GM19397 (cell line): ENCODE results near the gene ATP6V0B.

Source experiments
- ATAC-seq: cut with Tn5 transposase; IDR thresholded peaks from one replicate; pipeline ENCODE4 v1.9.1; 2021; ENCODE audit warnings: mild to moderate bottlenecking, moderate library complexity; ENCODE audit not compliant: unreplicated experiment

The ATP6V0B gene

DNA sequence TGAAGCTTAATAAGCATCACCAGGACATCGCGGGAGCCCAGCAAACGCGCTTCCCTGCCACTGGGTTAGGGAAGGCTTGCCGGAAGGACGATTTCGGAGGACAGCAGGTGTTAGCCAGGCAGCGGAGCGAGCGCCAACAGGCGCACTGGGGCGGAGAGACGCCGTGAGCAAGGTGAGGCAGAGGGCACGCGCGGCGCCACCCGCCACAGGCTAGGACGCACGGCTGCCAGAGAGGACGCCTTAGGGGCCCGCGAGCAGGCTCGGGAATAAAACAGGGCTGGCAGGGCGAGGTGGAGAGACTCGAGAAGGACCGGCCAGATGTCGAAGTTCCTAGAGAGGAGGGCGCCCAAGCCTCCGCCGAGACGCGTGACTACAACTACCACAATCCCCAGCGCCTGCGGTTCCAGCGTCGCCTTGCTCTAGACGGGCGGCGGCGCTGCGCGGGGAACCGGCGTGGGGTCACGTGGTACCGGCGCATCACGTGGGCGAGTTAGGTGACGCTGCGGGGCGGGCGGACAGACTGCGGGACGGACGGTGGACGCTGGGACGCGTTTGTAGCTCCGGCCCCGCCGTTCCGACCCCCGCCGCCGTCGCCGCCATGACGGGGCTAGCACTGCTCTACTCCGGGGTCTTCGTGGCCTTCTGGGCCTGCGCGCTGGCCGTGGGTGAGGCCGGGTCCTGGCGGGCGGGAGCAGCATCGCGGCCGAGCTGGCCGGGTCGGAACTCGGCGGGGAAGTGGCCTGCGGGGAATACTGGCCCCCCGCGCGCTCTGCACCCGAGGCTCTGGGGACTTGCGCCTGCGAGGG, at the start of gene ATP6V0B:
Gene ATP6V0B (plus strand): TSS at position 518 of the 806 bp plus-strand sequence. CDS start 81 bp downstream, at position 599.
- ATAC-seq = peak; percentile 66

DNA sequence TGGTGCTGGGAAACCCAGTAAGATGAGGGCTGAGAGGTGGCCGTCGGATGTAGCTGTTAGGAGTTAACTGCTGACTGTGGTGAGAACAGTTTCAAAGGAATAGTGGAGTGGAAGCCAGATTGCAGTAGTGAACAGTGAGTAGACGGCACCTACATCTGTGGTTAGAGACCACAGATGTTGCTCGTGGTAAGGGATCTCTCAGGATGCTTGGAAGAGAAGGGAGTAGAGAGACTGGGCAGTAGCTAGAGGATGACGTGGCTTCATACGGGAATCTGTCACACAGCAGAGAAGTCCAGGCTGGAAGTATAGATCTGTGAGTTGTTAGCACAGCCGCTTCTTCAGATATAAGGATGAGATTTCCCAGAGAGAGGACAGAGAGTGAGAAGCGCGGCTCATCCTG, 48.9 kb upstream of the ATP6V0B start:
- ATAC-seq = no peak

DNA sequence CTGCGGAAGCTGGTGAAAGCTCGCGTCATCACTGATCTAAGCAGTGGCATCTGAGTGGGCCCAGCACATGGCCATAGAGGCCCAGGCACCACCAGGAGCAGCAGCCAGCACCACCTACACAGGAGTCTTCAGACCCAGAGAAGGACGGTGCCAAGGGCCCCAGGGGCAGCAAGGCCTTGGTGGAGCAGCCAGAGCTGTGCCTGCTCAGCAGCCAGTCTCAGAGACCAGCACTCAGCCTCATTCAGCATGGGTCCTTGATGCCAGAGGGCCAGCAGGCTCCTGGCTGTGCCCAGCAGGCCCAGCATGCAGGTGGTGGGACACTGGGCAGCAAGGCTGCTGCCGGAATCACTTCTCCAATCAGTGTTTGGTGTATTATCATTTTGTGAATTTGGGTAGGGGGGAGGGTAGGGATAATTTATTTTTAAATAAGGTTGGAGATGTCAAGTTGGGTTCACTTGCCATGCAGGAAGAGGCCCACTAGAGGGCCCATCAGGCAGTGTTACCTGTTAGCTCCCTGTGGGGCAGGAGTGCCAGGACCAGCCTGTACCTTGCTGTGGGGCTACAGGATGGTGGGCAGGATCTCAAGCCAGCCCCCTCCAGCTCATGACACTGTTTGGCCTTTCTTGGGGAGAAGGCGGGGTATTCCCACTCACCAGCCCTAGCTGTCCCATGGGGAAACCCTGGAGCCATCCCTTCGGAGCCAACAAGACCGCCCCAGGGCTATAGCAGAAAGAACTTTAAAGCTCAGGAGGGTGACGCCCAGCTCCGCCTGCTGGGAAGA, 44.4 kb upstream of the ATP6V0B start:
- ATAC-seq = no peak

DNA sequence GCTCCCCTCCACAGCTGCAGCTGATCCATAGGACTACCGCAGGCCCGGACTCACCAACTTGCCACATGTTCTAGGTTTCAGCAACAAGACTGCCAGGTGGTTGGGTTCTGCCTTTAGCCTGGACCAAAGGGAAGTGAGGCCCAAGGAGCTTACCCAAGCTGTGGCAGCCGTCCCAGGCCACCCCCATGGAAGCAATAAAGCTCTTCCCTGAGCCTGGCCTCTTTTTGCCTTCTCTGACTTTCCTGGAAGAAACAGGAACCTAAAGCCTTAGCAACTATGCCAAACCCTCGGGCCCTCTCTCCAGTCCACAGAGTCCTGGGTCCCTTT, 43.8 kb upstream of the ATP6V0B start:
- ATAC-seq = no peak

DNA sequence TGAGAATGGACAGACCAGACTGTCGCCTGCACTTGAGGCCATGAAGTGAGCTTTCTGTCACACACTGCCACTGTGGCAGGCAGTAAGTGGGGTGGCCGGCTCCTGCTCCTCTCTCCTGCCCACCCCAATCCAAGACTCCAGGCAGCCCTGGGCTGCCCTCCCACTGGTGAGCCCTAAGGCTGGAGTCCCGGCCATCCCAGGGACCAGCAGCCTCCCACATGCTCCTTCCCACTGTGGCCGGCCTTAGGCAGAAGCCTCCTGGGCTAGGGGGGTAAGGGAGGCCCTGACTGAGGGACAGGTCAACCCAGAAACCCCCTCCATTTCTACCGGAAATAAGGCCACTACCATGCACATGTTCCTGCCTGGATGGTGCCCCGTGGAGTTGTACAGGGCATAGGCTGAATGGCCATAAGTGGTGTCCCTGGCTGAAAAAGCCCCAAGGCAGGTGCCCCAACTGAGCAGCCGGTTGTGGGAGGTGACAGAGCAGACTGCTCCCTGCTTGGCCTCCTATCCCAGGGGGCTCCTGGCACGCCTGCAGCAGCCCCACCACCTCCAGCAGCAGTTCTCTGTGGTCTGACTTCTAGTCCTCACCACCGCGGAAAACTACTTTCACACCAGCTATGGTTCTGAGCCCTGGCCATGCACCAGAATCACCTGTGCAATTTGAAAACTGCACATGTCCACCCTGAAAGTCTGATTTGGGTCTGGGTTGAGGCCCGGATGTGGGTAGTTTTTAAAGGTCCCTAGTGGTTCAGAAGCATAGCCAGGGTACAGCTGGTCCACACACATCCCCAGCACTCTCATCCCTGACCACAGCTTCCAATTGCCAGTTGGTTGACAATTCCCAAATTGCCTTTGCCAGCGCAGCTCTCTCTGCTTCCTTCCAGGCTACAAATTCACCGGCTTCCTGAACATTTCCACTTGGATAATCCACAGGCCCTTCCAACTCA, 42.8 kb upstream of the ATP6V0B start:
- ATAC-seq = no peak

DNA sequence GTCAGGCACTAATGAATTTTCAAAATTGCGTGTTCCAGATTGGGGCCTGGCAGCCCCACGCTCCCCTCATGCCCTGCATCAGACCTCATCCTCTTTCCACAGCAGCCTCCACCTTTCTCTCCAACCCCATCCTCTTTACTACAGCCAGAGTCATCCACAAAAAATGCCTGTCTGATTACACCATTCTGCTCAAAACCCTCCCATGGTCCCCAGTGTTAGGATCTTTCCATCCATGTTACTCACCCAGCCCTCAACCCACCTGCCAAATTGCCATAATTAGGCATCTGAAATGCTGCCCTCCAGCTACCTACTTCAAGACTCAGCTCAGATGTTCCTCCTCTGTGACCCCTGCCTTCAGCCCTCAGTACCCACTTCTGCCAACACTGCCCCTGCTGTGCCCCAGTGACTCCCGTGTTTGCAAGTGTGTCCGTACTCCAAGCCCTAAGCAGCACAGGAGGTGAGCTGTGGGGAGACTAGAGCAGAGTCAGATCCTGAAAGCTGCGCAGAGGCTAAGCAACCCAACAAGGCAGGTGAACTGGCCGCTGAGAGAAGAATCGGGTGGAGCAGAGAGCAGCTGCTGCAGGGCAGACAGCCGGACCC, 41.9 kb upstream of the ATP6V0B start:
- no peak for ATAC-seq

DNA sequence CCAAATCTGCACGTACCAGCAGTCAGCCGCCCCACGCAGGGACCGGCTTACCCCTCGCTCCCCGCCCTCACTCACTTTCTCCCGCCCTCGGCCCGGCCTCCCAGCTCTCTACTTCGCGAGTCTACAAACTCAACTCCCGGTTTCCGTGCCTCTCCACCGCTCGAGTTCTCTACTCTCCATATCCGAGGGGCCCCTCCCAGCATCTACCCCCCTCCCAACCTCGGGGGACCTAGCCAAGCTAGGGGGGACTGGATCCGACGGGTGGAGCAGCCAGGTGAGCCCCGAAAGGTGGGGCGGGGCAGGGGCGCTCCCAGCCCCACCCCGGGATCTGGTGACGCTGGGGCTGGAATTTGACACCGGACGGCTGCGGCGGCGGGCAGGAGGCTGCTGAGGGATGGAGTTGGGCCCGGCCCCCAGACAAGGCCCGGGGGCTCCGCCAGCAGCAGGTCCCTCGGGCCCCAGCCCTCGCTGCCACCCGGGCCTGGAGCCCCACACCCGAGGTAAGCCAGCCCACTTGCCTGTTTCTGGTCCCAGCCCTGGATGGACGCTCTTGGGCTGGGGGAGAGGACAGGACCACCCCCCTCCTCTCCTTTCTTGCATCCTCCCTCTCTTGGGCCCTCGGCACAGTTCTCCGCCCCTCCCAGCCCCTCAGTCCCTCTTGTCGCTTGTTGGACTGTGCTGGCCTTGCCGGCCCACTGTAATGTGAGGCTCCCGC, 41.2 kb upstream of the ATP6V0B start, which contains the start of gene ARTN:
Gene ARTN (plus strand): TSS at position 416 of the 715 bp plus-strand sequence. CDS start 1,856 bp downstream, outside the sequence.
- ATAC-seq = no peak

DNA sequence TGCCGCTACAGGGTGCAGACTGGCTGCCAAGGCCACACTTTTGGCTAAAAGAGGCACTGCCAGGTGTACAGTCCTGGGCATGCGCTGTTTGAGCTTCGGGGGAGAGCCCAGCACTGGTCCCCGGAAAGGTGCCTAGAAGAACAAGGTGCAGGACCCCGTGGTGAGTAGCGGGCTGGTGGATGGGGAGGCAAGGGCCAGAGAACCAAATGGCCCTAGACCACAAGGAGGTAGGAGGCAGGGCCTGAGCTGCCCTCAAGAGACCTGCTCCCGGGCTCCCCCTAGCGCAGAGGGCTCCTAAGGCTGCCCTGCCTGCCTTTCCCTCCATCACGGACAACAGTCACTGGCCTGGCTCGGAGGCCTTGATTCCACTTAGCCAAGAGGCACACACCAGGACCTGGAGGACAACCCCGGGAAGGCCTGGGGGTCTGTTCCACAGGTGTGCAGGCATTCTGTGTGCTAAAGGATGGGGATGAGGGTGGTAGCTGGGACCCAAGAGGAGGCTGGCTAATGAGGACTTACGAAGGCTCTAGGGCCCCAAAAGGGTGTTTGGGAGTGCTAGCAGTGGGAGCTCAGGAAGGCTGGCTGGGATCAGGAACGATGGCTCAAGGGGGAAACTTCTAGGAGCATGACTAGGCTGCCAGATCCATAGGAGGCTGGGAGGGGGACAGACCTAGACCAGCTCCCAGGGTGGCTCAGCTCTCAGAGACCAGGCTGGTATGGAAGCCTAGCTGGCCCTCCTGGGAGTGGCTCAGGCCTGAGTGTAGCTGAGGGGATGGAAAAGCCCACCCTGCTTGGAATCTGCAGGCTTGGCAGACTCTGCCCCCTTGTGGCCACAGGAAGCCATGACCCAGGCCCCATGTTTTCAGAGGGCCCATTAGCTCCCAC, 40.4 kb upstream of the ATP6V0B start:
- no peak for ATAC-seq

DNA sequence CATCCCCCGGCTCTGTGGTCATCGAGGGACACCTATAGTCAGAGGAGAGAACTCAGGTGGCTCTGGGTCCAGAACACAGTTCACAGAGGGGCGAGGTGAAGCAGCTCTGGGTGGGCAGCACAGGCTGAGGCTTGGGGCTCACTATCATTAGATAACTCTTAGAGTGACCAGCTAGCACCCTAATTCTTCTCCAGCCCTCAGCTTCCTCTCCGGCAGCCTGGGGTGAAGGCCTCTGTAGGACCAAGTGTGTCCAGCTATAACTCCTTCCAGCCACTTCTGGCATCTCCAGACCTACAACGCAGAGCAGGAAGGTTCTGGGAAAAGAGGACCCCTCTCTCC, 39.8 kb upstream of the ATP6V0B start:
- ATAC-seq = no peak

DNA sequence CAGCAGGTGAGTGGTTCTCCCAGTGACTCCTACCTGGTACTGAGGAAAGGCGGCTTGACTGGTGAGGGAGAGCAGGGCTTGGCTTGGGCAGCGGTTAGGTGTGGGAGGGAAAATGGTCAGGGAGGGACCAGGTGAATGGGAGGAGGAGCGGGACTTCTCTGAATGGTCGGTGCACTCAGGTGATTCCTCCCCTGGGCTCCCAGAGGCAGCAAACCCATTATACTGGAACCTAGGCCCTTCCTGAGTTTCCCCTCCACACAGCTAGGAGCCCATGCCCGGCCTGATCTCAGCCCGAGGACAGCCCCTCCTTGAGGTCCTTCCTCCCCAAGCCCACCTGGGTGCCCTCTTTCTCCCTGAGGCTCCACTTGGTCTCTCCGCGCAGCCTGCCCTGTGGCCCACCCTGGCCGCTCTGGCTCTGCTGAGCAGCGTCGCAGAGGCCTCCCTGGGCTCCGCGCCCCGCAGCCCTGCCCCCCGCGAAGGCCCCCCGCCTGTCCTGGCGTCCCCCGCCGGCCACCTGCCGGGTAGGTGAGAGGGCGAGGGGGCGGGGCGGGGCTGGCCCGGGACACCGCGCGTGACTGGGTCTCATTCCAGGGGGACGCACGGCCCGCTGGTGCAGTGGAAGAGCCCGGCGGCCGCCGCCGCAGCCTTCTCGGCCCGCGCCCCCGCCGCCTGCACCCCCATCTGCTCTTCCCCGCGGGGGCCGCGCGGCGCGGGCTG, 38.9 kb upstream of the ATP6V0B start:
- ATAC-seq = no peak

DNA sequence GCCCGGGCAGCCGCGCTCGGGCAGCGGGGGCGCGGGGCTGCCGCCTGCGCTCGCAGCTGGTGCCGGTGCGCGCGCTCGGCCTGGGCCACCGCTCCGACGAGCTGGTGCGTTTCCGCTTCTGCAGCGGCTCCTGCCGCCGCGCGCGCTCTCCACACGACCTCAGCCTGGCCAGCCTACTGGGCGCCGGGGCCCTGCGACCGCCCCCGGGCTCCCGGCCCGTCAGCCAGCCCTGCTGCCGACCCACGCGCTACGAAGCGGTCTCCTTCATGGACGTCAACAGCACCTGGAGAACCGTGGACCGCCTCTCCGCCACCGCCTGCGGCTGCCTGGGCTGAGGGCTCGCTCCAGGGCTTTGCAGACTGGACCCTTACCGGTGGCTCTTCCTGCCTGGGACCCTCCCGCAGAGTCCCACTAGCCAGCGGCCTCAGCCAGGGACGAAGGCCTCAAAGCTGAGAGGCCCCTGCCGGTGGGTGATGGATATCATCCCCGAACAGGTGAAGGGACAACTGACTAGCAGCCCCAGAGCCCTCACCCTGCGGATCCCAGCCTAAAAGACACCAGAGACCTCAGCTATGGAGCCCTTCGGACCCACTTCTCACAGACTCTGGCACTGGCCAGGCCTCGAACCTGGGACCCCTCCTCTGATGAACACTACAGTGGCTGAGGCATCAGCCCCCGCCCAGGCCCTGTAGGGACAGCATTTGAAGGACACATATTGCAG, 38.2 kb upstream of the ATP6V0B start:
- no peak for ATAC-seq

DNA sequence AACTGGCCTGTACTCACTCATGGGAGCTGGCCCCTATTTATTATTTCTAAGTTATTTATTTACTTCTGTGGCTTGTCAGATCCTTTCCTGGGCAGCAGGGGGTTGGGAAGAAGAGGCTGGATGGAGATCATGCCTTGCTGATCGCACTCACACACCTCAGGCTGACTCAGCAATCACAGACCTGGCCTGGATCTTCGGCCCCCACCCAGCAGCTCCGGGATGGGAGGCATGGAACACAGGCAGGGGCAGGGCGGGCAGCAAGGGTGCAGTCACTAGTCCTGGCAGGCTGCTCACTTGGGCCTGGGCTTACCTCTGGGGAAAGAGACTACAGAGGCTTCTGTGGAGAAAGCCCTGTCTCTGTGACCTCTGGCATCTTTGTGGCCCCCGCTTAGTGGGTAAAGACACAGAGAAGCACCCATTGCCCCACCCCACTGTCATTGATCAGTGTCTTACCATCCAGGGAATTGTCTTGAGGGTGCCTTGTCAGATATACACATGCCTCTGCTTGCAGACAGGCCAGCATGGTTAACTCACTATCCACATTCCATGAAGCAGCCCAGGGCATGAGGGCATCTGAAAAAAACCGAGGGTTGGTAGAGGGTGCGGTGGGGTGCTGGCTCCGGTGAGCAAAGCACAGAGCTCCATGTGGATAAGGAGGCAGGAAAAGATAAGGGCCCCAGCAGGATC, 37.4 kb upstream of the ATP6V0B start:
- ATAC-seq = no peak

DNA sequence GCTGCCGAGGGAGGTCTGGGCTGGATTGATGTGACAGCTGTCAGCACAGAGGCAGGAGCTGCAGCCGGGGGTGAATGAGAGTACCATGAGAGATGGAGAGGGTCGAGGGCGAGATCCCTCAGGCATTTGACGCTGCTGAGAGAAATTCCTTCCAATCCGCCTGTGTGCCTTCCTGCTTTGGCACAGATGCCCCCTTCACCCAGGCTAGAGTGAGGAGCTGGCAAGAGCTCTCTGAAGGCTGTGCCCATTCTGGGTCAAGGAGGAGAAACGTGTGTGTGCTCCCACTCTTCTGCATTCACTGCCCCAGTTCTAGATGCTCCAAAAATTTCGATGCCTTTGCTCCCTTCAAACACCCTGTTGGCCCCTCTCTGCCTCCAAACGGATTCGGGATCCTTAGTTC, 36.4 kb upstream of the ATP6V0B start:
- no peak for ATAC-seq

DNA sequence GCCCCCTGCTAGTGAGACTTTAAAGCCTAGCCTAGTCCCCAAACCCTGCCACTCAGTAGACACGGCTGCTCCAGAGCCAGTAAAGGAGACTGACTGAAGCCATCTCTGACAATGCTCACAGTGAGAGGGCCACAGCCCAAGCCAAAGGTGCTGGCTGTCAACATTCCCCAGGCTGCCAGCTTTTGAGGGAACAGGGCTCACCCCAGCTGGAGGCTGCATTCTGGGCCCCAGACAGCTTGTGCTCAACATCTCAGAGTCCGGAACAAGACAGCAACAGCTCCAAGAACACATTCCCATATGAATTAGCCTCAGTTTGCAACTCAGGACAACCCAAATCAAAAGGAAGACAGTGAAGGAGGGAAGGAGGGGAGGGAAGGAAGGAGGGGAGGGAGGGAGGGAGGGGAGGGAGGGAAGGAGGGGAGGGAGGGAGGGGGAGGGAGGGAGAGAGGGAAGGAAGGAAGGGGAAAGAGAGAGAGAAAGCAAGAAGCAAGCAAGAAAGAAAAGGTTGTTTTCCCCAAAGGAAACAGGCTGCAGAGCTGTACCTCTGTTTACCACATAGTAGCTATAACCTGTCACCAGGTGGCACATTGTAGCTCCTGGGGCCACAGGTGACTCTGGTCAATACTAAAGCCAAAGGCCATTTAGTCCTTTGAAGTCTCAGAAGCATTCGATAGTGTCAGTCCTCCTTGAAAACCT, 35.7 kb upstream of the ATP6V0B start:
- no peak for ATAC-seq

DNA sequence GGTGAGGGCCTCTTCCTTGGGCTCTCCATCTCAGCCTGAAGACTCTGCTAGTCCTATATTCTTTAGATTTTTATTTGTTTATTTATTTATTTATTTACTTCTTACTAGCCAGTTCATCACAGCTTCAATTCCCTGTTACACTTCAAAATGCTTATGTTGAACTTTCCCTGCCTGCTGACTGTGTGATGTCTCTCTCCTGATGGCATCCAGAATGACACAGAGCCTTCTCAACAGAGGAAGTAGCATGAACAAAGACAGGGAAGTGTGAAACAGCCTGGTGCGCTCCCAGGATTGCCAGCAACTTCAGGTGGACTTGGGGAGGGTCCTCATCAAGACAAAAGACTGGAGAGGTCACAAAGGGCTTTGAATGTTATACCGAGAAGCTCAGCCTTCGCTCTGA, 32.3 kb upstream of the ATP6V0B start:
- ATAC-seq = no peak

DNA sequence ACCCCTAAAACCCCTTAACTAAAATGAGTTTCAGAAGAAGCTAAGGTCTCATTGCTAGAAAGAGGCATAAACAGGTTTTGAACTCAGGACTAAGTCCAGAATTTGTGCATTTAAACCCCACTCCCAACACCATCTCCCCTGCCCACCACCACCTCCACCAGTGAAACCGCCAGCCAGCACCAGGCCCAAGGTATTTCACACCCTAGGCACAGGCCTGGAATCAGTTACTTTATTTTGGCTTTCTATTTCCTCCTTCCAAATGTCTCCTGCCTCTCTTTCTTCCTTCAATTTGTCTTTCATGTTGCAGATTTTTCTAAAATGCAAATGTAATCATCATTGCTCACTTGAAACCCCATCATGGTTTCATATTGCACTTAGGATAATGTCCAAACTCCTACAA, 29.9 kb upstream of the ATP6V0B start:
- no peak for ATAC-seq
